Spinal cord (tissue), 10 donors: ENCODE measurements around the gene EML6. TPM values are rescaled to one million over a fixed set of nuclear protein-coding genes. Genes with fewer than 3 reads are reported as not detected.

Source experiments
- DNase-seq, 6 donors: peaks; one replicate each; pipeline versions ENCODE4 v3.0.0 to v3.0.0-alpha.2; 2013 to 2015; ENCODE audit warnings: low spot score in 6 of 6, low read depth in 4 of 6
- H3K27ac ChIP-seq: one replicate; pipeline ENCODE4 v1.5.1; 2013; ENCODE audit warnings: low read depth, low read length, control low read depth
- H3K27me3 ChIP-seq: one replicate; pipeline ENCODE4 v1.6.1; 2013; ENCODE audit warnings: low read length; ENCODE audit not compliant: control insufficient read depth, insufficient read depth
- H3K36me3 ChIP-seq: one replicate; pipeline ENCODE4 v1.6.1; 2013; ENCODE audit warnings: low read length; ENCODE audit not compliant: control insufficient read depth, insufficient read depth
- H3K4me1 ChIP-seq: one replicate; pipeline ENCODE4 v1.6.1; 2013; ENCODE audit warnings: low read length; ENCODE audit not compliant: control insufficient read depth, insufficient read depth
- H3K4me3 ChIP-seq: one replicate; pipeline ENCODE4 v1.5.1; 2013; ENCODE audit warnings: low read depth, low read length, control low read depth
- H3K9me3 ChIP-seq: one replicate; pipeline ENCODE4 v1.6.1; 2013; ENCODE audit warnings: low read length; ENCODE audit not compliant: control insufficient read depth, insufficient read depth
- WGBS: methylation state at CpG from one replicate; pipeline ENCODE4 v1.1.5; 2013; ENCODE audit warnings: missing lambda C conversion rate; ENCODE audit not compliant: insufficient coverage; 5-methylcytosine and 5-hydroxymethylcytosine counted together
- polyA plus RNA-seq, 2 donors: library from polyadenylated mRNA; unstranded; fragments of 120-200 nt; gene quantifications; one replicate each; pipeline ENCODE4 v1.2.1, GENCODE V29; 2013; ENCODE audit not compliant: insufficient read length in 2 of 2
- total RNA-seq, 2 donors: library from RNA; depleted of rRNA in 1 of 2; stranded (reverse); fragments of 120-200 nt in 1 of 2; fragments of >200 nt in 1 of 2; gene quantifications; one replicate each; pipeline versions ENCODE4 v1.2.3 to v1.2.4, GENCODE V29; 2013 to 2014
- donor health status: healthy.

The EML6 gene
- total and polyA plus RNA-seq, 4 donors: 6.9 to 22.6 (median 18.5) TPM

GRCh38 chr2:54924121-54924520 is 200.7 kb downstream of the EML6 start:
- Histone ChIP-seq H3K27ac (no peak overlapping the region), H3K4me3 (no peak overlapping the region), H3K36me3 (peaks cover 3% of the 10 kb centered on the region), H3K4me1 (no peaks in the 10 kb centered on the region), H3K27me3 (no peaks in the 10 kb centered on the region), H3K9me3 (peaks cover 5% of the 10 kb centered on the region)
- no peak for DNase-seq
- no CpG with 5 or more reads among the region's 1 CpG for WGBS

- peaks cover 3% of the 10 kb centered on the region for H3K36me3 ChIP-seq
- H3K4me1 ChIP-seq: no peaks in the 10 kb centered on the region
- DNase-seq: no peak
- H3K4me3 ChIP-seq: no peak overlapping the region
- no peak overlapping the region for H3K27ac ChIP-seq
- H3K9me3 ChIP-seq: peaks cover 5% of the 10 kb centered on the region
- H3K27me3 ChIP-seq: no peaks in the 10 kb centered on the region
- WGBS: 93% methylated on average over 3 of the region's 4 CpGs
Measured at GRCh38 chr2:54925022-54925421, 201.6 kb downstream of the EML6 start.

GRCh38 chr2:54927085-54927750 is 203.8 kb downstream of the EML6 start:
- peaks cover 3% of the 10 kb centered on the region for H3K36me3 ChIP-seq
- H3K27ac ChIP-seq: no peak overlapping the region
- no peak overlapping the region for H3K4me3 ChIP-seq
- H3K27me3 ChIP-seq: no peaks in the 10 kb centered on the region
- H3K9me3 ChIP-seq: no peaks in the 10 kb centered on the region
- no peak for DNase-seq
- no peaks in the 10 kb centered on the region for H3K4me1 ChIP-seq
- WGBS: 81% methylated on average over 4 of the region's 8 CpGs

DNA sequence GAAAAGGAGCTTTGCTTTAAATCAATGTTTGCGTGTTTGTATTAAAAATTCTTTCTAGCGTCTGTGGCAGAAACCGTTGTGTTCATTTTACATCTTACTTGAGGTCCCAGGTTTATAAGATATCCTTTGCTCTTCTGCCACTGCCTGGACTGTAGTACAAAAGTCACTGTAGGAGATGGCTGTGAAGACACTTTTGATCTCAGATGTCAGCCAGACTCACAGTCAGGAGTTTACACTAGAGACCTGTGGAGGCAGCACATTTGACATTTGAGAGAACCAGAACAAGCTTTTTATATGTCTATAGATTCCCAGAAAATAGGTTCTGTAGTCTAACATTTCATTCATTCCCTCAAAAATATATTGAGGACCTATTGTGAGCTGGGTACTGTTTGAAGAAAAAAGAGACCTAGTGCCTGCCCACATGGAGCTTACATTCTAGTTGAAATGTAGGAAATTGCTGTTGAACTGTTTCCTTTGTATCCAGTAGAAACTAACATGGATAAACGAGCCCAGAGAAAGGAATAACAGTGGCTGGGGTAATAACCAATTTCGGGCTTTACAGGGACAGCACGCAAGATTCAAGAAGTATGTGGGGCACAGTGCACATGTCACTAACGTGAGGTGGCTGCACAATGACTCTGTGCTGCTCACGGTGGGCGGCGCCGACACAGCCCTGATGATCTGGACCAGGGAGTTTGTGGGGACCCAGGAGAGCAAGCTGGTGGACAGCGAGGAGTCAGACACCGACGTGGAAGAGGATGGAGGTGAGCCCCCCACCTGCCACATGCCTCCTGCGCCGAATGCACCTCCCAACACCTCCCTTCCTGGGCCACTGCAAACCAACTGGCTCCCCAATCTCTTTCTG is 204.5 kb downstream of the EML6 start:
- DNase-seq: no peak
- H3K9me3 ChIP-seq: no peaks in the 10 kb centered on the region
- no peaks in the 10 kb centered on the region for H3K4me1 ChIP-seq
- no peak overlapping the region for H3K4me3 ChIP-seq
- H3K36me3 ChIP-seq: peaks cover 3% of the 10 kb centered on the region
- 95% methylated on average over 8 of the region's 16 CpGs for WGBS
- H3K27me3 ChIP-seq: no peaks in the 10 kb centered on the region
- no peak overlapping the region for H3K27ac ChIP-seq

DNA sequence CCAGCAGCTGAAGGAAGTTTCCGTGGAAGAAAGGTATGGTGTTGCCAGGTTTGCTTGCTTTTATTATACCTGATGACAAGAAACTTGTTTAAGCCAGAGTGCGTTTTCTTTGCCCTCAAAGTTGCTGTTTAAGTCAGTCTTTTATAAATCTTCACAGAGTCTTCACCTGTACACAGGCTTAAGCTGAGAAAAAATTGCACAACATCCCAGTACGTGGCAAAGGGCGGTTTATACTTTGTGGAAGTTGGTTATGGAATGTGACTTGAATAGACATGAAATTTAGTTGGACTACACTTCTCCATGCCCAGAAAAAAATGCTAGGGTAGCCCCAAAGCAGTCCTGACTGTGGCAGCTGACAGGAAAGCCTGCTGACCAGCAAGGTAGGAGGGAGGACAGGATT is 205.3 kb downstream of the EML6 start:
- 96% methylated on average over 4 of the region's 4 CpGs for WGBS
- peaks cover 3% of the 10 kb centered on the region for H3K36me3 ChIP-seq
- H3K4me3 ChIP-seq: no peak overlapping the region
- DNase-seq: no peak
- H3K9me3 ChIP-seq: no peaks in the 10 kb centered on the region
- no peak overlapping the region for H3K27ac ChIP-seq
- no peaks in the 10 kb centered on the region for H3K27me3 ChIP-seq
- no peaks in the 10 kb centered on the region for H3K4me1 ChIP-seq

DNA sequence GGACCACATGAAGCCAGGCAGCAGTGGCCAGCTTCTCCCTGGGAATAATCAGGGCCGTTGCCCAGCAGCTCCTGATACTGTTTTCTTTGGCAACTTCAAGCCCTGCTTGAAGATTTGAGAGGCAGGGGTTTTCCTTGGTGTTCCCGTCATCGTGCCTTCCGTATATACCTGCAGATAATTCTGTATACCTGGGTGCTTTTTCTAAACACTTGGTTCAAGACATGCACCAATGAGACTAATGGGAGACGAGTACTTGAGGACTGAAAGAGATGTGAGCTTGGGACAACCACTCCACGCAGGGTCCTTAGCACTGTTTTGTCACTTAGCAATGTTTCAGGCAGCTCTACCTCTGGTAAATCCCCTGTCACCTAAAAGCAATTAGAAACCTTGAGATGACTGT is 208.0 kb downstream of the EML6 start:
- no peak for DNase-seq
- Histone ChIP-seq H3K9me3 (no peaks in the 10 kb centered on the region), H3K27ac (no peak overlapping the region), H3K36me3 (peaks cover 3% of the 10 kb centered on the region), H3K4me3 (no peak overlapping the region), H3K4me1 (no peaks in the 10 kb centered on the region), H3K27me3 (no peaks in the 10 kb centered on the region)
- 93% methylated on average over 6 of the region's 6 CpGs for WGBS

DNA sequence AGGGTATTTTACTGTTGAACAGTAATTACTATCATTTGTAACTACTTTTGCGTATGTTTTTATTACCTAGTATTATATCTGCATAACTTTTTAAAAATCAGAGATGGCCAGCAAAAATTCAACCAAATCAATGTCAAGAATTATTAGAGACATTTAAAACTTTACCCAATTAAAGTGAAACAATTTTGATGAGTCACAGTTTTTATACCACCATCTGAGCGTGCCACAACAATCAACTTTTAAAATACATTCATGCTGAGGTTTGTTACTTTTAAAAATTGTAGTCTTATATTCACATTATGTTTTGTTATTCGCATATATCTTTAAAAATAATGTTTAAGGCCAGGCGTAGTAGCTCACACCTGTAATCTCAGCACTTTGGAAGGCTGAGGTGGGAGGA is 211.9 kb downstream of the EML6 start:
- WGBS: no CpG with 5 or more reads among the region's 4 CpGs
- Histone ChIP-seq H3K27me3 (no peaks in the 10 kb centered on the region), H3K9me3 (no peaks in the 10 kb centered on the region), H3K27ac (no peak overlapping the region), H3K4me3 (no peak overlapping the region), H3K36me3 (no peaks in the 10 kb centered on the region), H3K4me1 (no peaks in the 10 kb centered on the region)
- no peak for DNase-seq

DNA sequence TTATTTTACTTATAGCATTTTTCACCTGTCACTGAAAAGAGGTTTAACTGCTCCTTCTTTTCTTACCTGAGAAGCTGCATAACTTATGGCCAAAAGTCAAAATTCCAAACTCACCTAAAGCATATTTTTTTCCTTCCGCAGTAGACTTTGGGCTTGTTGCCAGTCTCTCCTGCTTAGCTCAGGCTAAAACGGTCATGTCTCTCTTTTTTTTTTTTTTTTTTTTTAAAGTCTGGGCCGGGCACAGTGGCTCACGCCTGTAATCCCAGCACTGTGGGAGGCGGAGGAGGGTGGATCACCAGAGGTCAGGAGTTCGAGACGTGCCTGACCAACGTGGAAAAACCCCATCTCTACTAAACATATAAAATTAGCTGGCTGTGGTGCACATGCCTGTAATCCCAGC is 213.3 kb downstream of the EML6 start:
- H3K4me3 ChIP-seq: no peak overlapping the region
- no CpG with 5 or more reads among the region's 8 CpGs for WGBS
- DNase-seq: no peak

DNA sequence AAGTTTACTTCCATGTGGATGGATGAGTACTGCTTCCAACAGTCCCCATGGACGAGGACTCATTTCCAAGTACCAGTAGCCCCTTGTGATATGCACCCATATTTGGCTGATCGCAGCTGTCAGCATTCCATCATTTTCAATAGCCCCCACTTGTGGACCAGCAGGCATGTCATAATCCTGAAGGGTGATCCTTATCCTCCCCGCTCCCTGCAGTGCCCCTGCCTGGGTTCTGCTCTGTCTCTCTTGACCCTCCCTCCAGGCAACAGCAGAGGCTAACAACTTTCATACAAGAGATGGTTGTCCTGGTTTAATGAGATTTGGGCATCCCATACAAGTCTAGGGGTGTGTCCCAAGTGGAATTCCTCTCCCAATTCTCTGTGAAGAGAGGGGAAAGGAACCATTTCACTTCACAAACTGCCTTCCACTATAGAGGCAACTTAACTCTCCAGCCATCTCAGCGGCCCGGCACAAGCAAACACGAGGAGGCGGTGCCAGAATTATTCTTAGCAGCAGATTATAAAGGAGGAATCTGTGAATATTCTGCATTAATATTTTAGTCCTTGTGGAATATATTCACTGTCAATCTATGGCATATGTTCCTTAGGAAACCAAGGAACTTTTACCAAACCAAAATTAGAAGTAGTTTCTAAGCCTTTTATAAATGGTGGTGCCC is 216.1 kb downstream of the EML6 start:
- Histone ChIP-seq H3K4me3 (no peak overlapping the region), H3K27ac (no peak overlapping the region)

More for the DNA sequence above, 213.3 kb downstream of the EML6 start:
- Histone ChIP-seq H3K9me3 (no peaks in the 10 kb centered on the region), H3K27ac (no peak overlapping the region), H3K27me3 (no peaks in the 10 kb centered on the region), H3K4me1 (peaks cover 7% of the 10 kb centered on the region), H3K36me3 (no peaks in the 10 kb centered on the region)

More for the DNA sequence above, 216.1 kb downstream of the EML6 start:
- no peak for DNase-seq
- 100% methylated on average over 3 of the region's 7 CpGs for WGBS
- H3K36me3 ChIP-seq: no peaks in the 10 kb centered on the region
- no peaks in the 10 kb centered on the region for H3K27me3 ChIP-seq
- peaks cover 7% of the 10 kb centered on the region for H3K4me1 ChIP-seq
- H3K9me3 ChIP-seq: no peaks in the 10 kb centered on the region
